GM23338 (cell line): ENCODE results near the gene METTL18. TPM values are rescaled to one million over a fixed set of nuclear protein-coding genes. Genes with fewer than 3 reads are reported as not detected.

Source experiments
- ATAC-seq: fragments of 200-7000 bp; cut with Tn5 transposase; 3 replicates; pipeline ENCODE4 v1.9.1; 2020
- DNase-seq: peaks from one replicate; pipeline ENCODE4 v3.0.0-alpha.2; 2015; ENCODE audit warnings: low spot score
- H2AFZ ChIP-seq: fragments of 200-600 bp; sonication (generic); 2 replicates; pipeline ENCODE4 v1.8.0; 2016; ENCODE audit warnings: antibody characterized with exemption, mild to moderate bottlenecking, moderate library complexity
- H3F3A ChIP-seq: fragments of 200-600 bp; sonication (generic); replicated peaks from 2 replicates; pipeline ENCODE4 v1.8.0; 2017; ENCODE audit warnings: antibody characterized with exemption, mixed run types, low read depth
- H3K27ac ChIP-seq: fragments of 200-600 bp; sonication (generic); 2 replicates; pipeline ENCODE4 v1.6.1; 2016; ENCODE audit warnings: low read depth
- H3K27me3 ChIP-seq: fragments of 200-600 bp; sonication (generic); 2 replicates; pipeline ENCODE4 v1.8.0; 2016; ENCODE audit warnings: mild to moderate bottlenecking, mixed run types, moderate library complexity; ENCODE audit not compliant: insufficient read depth
- H3K36me3 ChIP-seq: fragments of 200-600 bp; sonication (generic); 2 replicates; pipeline ENCODE4 v1.8.0; 2016; ENCODE audit warnings: mild to moderate bottlenecking; ENCODE audit not compliant: insufficient read depth
- H3K4me1 ChIP-seq: fragments of 200-600 bp; sonication (generic); 2 replicates; pipeline ENCODE4 v1.8.0; 2016; ENCODE audit warnings: mild to moderate bottlenecking, moderate library complexity; ENCODE audit not compliant: insufficient read depth
- H3K4me2 ChIP-seq: fragments of 200-600 bp; sonication (generic); 2 replicates; pipeline ENCODE4 v1.7.1; 2017; ENCODE audit warnings: mixed run types
- H3K4me3 ChIP-seq: fragments of 200-600 bp; sonication (generic); 2 replicates; pipeline ENCODE4 v1.6.1; 2016; ENCODE audit warnings: mixed run types
- H3K79me2 ChIP-seq: fragments of 200-600 bp; sonication (generic); replicated peaks from 2 replicates; pipeline ENCODE4 v1.8.0; 2017; ENCODE audit warnings: mild to moderate bottlenecking; ENCODE audit not compliant: insufficient read depth
- H3K9me2 ChIP-seq: fragments of 200-600 bp; sonication (generic); 2 replicates; pipeline ENCODE4 v1.8.0; 2017; ENCODE audit not compliant: insufficient read depth
- H4K20me1 ChIP-seq: fragments of 200-600 bp; sonication (generic); replicated peaks from 2 replicates; pipeline ENCODE4 v1.8.0; 2017; ENCODE audit warnings: mild to moderate bottlenecking; ENCODE audit not compliant: insufficient read depth
- H3K27ac Mint-ChIP-seq: 2 replicates; pipeline ENCODE4 v1.8.0; 2020; ENCODE audit warnings: inconsistent platforms, mild to moderate bottlenecking, moderate library complexity, mixed read lengths
- H3K27me3 Mint-ChIP-seq: 3 replicates; pipeline ENCODE4 v1.8.0; 2022; ENCODE audit warnings: low read depth, mild to moderate bottlenecking, moderate library complexity, mixed read lengths, inconsistent platforms; ENCODE audit not compliant: insufficient read depth, poor library complexity
- H3K36me3 Mint-ChIP-seq: 3 replicates; pipeline ENCODE4 v1.8.0; 2021; ENCODE audit warnings: low read depth, mild to moderate bottlenecking, inconsistent platforms, moderate library complexity, mixed read lengths
- H3K4me1 Mint-ChIP-seq: 3 replicates; pipeline ENCODE4 v1.8.0; 2020; ENCODE audit warnings: mild to moderate bottlenecking, inconsistent platforms, mixed read lengths
- H3K4me3 Mint-ChIP-seq: 3 replicates; pipeline ENCODE4 v1.8.0; 2021; ENCODE audit warnings: moderate library complexity, mild to moderate bottlenecking, inconsistent platforms, mixed read lengths
- H3K9me3 Mint-ChIP-seq: 3 replicates; pipeline ENCODE4 v1.8.0; 2020; ENCODE audit warnings: moderate library complexity, mild to moderate bottlenecking, inconsistent platforms, mixed read lengths
- CREB1 ChIP-seq: fragments of 250-450 bp; sonication (Bioruptor Pico); IDR thresholded peaks from 2 replicates; pipeline ENCODE4 v1.5.0; 2020; ENCODE audit warnings: low read depth, mild to moderate bottlenecking, moderate library complexity
- EZH2 ChIP-seq: fragments of 200-600 bp; sonication (generic); IDR thresholded peaks from one replicate; pipeline ENCODE4 v1.8.0; 2017; ENCODE audit warnings: antibody characterized with exemption, mild to moderate bottlenecking, low read depth; ENCODE audit not compliant: unreplicated experiment
- EZH2phosphoT487 ChIP-seq: fragments of 200-600 bp; sonication (generic); IDR thresholded peaks from one replicate; pipeline ENCODE4 v1.8.1; 2018; ENCODE audit warnings: antibody characterized with exemption; ENCODE audit not compliant: unreplicated experiment
- NANOG ChIP-seq: IDR thresholded peaks from 2 replicates; pipeline ENCODE4 v1.6.1; 2016; ENCODE audit warnings: antibody characterized with exemption, borderline replicate concordance
- POLR2AphosphoS5 ChIP-seq: IDR thresholded peaks from 2 replicates; pipeline ENCODE4 v1.6.1; 2016; ENCODE audit warnings: antibody characterized with exemption, low read depth
- ZNF114 ChIP-seq: fragments of 250-450 bp; sonication (Bioruptor Pico); IDR thresholded peaks from 2 replicates; pipeline ENCODE4 v1.5.0; 2020; ENCODE audit warnings: mild to moderate bottlenecking, moderate library complexity
- ZNF462 ChIP-seq: fragments of 250-450 bp; sonication (Bioruptor Pico); IDR thresholded peaks from 2 replicates; pipeline ENCODE4 v1.5.0; 2020; ENCODE audit warnings: mild to moderate bottlenecking, moderate library complexity
- polyA plus RNA-seq: library from polyadenylated mRNA; unstranded; fragments of >200 nt; fragmentation: Nextera tagmentation; extraction: Ambion mirVana; gene quantifications from 2 replicates; pipeline ENCODE4 v1.2.1, GENCODE V29; 2016
- total RNA-seq: library from RNA; depleted of rRNA; stranded (reverse); fragments of >200 nt; shearing (Covaris generic); gene quantifications from 2 replicates; pipeline ENCODE4 v1.2.3, GENCODE V29; 2014
- TF ChIP-seq, protein P1 (sequence below): IDR thresholded peaks from 2 replicates; pipeline ENCODE4 v1.6.1; 2016; ENCODE audit warnings: antibody characterized with exemption

The METTL18 gene
- total and polyA plus RNA-seq, 2 experiments from 2014 or later = 9.9 to 13.6 TPM

DNA sequence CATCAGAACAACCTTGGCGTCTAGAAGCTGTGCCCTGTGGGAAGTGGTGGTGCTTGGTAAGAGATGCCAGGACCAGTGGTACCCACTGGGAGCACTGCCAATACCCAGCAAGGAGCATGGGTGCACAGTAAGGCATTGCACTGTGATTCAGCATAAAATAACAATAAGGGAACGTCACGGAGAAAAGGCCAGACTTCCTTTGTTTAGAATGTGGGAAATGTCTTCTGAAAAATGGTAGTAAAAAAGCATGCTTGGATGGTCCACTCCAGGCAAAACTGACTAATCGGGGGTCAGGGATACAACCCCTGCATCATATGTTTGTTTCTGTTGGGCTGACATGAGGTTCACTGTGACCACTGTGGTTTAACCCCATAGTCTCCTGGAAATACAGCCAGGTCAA is 14.7 kb downstream of the METTL18 start (continued):
- no peak for TF ChIP-seq ZNF462 (CRISPR knock-in tag)

- no peaks in the 10 kb centered on the region for H3K27me3 Mint-ChIP-seq
- no peak overlapping the region for H3K27ac ChIP-seq
- no peaks in the 10 kb centered on the region for H3F3A ChIP-seq
- H3K36me3 ChIP-seq = no peaks in the 10 kb centered on the region
- H4K20me1 ChIP-seq = no peaks in the 10 kb centered on the region
- 0 out of 2 replicates have a peak, but pooled peaks cover 5% of the 10 kb centered on the region for H3K9me2 ChIP-seq
- no peaks in the 10 kb centered on the region; the same call in 2 of the 3 replicates for H3K9me3 Mint-ChIP-seq
- DNase-seq (no peak), ATAC-seq (no peak)
- H3K27me3 ChIP-seq = no peaks in the 10 kb centered on the region
- H3K4me1 Mint-ChIP-seq = peaks cover 33% of the 10 kb centered on the region
- no peak overlapping the region for H3K4me3 ChIP-seq
- no peak overlapping the region for H3K27ac Mint-ChIP-seq
- H3K4me2 ChIP-seq = no peak overlapping the region
- H3K36me3 Mint-ChIP-seq = no peaks in the 10 kb centered on the region; the same call in 2 of the 3 replicates
- 0 out of 2 replicates have a peak overlapping the region, but pooled peaks have one; percentile 5 for H2AFZ ChIP-seq
- H3K4me1 ChIP-seq = peaks cover 9% of the 10 kb centered on the region; the same call in 1 of the 2 replicates
- H3K79me2 ChIP-seq = no peaks in the 10 kb centered on the region
- no peak overlapping the region for H3K4me3 Mint-ChIP-seq
- TF ChIP-seq POLR2AphosphoS5 (no peak), EZH2phosphoT487 (no peak), ZNF114 (no peak), NANOG (no peak), CREB1 (no peak), ZNF462 (CRISPR knock-in tag) (no peak), EZH2 (no peak)
- TF ChIP-seq, protein P1, sequence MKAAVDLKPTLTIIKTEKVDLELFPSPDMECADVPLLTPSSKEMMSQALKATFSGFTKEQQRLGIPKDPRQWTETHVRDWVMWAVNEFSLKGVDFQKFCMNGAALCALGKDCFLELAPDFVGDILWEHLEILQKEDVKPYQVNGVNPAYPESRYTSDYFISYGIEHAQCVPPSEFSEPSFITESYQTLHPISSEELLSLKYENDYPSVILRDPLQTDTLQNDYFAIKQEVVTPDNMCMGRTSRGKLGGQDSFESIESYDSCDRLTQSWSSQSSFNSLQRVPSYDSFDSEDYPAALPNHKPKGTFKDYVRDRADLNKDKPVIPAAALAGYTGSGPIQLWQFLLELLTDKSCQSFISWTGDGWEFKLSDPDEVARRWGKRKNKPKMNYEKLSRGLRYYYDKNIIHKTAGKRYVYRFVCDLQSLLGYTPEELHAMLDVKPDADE = no peak
Observed at GRCh38 chr1:169779150-169779549, 15.6 kb downstream of the METTL18 start.
